Karpas-422 (cell line): ENCODE results near the gene CST7. TPM values are rescaled to one million over a fixed set of nuclear protein-coding genes. Genes with fewer than 3 reads are reported as not detected.
A peak's percentile ranks its signal among the peaks of the same experiment; 100 is the strongest.

Experiments
- DNase-seq: peaks from one replicate; pipeline ENCODE4 v3.0.0-alpha.2; 2015
- H2AFZ ChIP-seq: fragments of 200-600 bp; sonication (generic); 2 replicates; pipeline ENCODE4 v1.6.1; 2014; ENCODE audit warnings: antibody characterized with exemption, low read length, mixed read lengths
- H3K27ac ChIP-seq: fragments of 200-600 bp; sonication (generic); 2 replicates; pipeline ENCODE4 v1.5.1; 2014; ENCODE audit warnings: mild to moderate bottlenecking, low read length, moderate library complexity
- H3K27me3 ChIP-seq: fragments of 200-600 bp; sonication (generic); 2 replicates; pipeline ENCODE4 v1.6.1; 2014; ENCODE audit warnings: low read length, mixed read lengths
- H3K36me3 ChIP-seq: fragments of 200-600 bp; sonication (generic); 2 replicates; pipeline ENCODE4 v1.6.1; 2014; ENCODE audit warnings: low read length, mixed read lengths; ENCODE audit not compliant: insufficient read depth
- H3K4me1 ChIP-seq: fragments of 200-600 bp; sonication (generic); 2 replicates; pipeline ENCODE4 v1.6.1; 2014; ENCODE audit warnings: mild to moderate bottlenecking, low read length, mixed read lengths
- H3K4me2 ChIP-seq: fragments of 200-600 bp; sonication (generic); 2 replicates; pipeline ENCODE4 v1.6.1; 2014; ENCODE audit warnings: low read length, low read depth, mild to moderate bottlenecking; ENCODE audit not compliant: poor library complexity, severe bottlenecking
- H3K4me3 ChIP-seq: fragments of 200-600 bp; sonication (generic); 2 replicates; pipeline ENCODE4 v1.5.1; 2014; ENCODE audit warnings: mild to moderate bottlenecking, antibody characterized with exemption, low read length, mixed read lengths
- H3K79me2 ChIP-seq: fragments of 200-600 bp; sonication (generic); 2 replicates; pipeline ENCODE4 v1.6.1; 2014; ENCODE audit warnings: mild to moderate bottlenecking, low read length, mixed read lengths
- H3K9ac ChIP-seq: fragments of 200-600 bp; sonication (generic); 2 replicates; pipeline ENCODE4 v1.6.0; 2014; ENCODE audit warnings: low read length
- H3K9me2 ChIP-seq: fragments of 200-600 bp; sonication (generic), shearing (Covaris generic); replicated peaks from 2 replicates; pipeline ENCODE4 v1.6.0; 2014; ENCODE audit warnings: mild to moderate bottlenecking, low read length, moderate library complexity; ENCODE audit not compliant: insufficient read depth
- H3K9me3 ChIP-seq: fragments of 300-700, 200-600 bp; sonication (generic); 2 replicates; pipeline ENCODE4 v1.6.1; 2014; ENCODE audit warnings: low read length, mixed read lengths
- H4K20me1 ChIP-seq: fragments of 200-600 bp; sonication (generic); 2 replicates; pipeline ENCODE4 v1.6.1; 2014; ENCODE audit warnings: mild to moderate bottlenecking, antibody characterized with exemption, low read length, low read depth; ENCODE audit not compliant: insufficient read depth
- total RNA-seq: library from RNA; depleted of rRNA; stranded (reverse); fragments of >200 nt; shearing (Covaris generic); gene quantifications from 2 replicates; pipeline ENCODE4 v1.2.3, GENCODE V29; 2014; ENCODE audit warnings: low replicate concordance

The CST7 gene
- total RNA-seq, 1 experiment from 2014 or later = not detected

DNA sequence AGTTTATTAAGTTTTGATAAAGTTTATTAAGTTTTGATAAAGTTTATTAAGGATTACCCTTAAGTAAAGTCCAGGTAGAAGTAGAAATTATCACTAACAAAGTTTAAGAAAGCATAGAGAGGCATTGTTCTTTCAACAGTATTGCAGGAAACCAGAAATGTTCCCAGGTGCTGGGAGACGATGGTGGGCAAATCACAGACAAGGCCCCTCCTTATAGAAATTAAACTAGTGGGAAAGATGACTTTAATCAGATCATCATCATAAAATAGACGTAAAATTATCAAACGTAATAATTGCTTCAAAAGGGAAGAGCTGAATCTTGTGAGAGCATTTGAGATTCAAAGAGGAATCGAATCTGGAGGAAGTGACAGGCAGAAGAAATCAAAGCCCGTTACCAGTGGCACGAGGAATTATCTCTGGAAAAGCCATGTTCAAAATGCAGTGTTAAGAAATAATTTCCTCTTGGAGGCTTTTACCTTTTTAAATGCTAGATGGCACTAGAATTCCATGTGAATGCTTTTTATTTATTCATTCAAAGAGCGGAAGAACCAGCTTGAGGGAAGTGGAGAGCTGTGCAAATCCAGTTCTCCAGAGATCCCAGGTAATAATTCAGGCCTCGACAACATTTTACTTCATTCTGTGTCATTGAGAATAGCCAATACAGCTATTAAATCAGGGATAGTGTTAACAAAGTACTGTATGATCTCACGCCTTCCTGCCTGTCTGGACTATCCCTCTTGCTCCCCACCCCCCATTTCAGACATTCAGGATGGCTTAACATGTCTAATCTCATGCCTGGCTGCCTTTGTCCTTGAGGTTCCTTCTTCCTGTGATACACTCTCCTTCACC is 44.5 kb downstream of the CST7 start:
- peak overlapping the region; percentile 83 for H3K9ac ChIP-seq
- no peaks in the 10 kb centered on the region for H3K9me3 ChIP-seq
- peak overlapping the region; percentile 64 for H2AFZ ChIP-seq
- peak overlapping the region; percentile 92 for H3K4me2 ChIP-seq
- H3K27me3 ChIP-seq = no peaks in the 10 kb centered on the region
- no peaks in the 10 kb centered on the region for H3K9me2 ChIP-seq
- peak overlapping the region; percentile 95 for H3K4me3 ChIP-seq
- peaks cover 39% of the 10 kb centered on the region for H3K79me2 ChIP-seq
- no peaks in the 10 kb centered on the region for H3K36me3 ChIP-seq
- H4K20me1 ChIP-seq = peaks cover 6% of the 10 kb centered on the region
- H3K27ac ChIP-seq = peak overlapping the region; percentile 75
- peak; percentile 64 for DNase-seq
- peaks cover 52% of the 10 kb centered on the region for H3K4me1 ChIP-seq

GRCh38 chr20:24994186-24994465 is 45.1 kb downstream of the CST7 start:
- Histone ChIP-seq H3K4me1 (peaks cover 56% of the 10 kb centered on the region), H4K20me1 (peaks cover 6% of the 10 kb centered on the region), H3K79me2 (peaks cover 34% of the 10 kb centered on the region), H3K27ac (no peak overlapping the region; the same call in 1 of the 2 replicates), H3K4me2 (peak overlapping the region; percentile 92), H3K9ac (peak overlapping the region; percentile 83), H3K27me3 (no peaks in the 10 kb centered on the region), H3K9me2 (no peaks in the 10 kb centered on the region), H3K4me3 (no peak overlapping the region), H3K9me3 (no peaks in the 10 kb centered on the region), H3K36me3 (no peaks in the 10 kb centered on the region), H2AFZ (peak overlapping the region; percentile 80; the same call in 1 of the 2 replicates)
- no peak for DNase-seq

DNA sequence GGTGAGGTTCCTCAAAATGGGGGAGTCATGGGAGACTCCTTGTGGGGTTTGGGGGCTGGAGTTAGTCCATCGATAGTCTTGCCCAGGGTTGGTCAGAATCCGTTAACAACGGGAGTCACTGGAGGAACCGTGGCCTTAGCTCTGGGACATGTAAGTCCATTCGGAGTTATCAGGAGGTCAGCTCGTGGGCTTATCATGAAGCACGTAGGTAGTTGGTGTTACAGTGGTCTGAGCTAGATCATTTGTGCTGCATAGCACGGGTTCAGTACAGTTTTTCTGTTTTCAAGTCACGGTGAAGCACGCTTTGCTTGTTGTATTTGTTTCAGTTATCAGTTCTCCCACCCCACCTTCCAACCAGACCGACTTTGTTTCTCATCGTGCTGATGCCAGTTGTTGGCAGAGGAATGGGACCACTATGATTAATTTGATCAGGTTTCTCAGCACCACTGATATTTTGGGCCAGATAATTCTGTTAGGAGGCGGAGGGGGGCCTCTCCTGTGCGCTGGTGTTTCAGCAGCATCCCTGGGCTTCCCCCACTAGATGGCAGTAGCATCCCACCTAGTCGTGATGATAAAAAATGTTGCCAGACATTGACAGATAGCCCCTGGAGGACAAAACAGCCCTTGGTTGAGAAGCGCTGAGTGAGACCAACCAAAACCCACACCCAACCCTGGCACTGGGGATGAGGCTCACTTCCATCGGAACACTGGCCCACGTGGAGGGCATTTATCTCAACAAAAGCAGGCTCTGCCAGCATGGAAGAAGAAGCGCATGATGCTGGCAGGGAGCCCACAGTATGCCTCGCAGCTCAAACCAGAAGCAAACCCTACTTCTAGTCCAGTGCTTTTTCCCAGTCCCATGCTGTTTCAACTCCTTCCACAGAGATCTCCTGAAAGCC is 45.6 kb downstream of the CST7 start:
- DNase-seq = peak; percentile 93
- Histone ChIP-seq H3K4me1 (peaks cover 52% of the 10 kb centered on the region), H4K20me1 (peaks cover 6% of the 10 kb centered on the region), H3K4me2 (no peak overlapping the region), H3K9ac (no peak overlapping the region), H3K9me2 (no peaks in the 10 kb centered on the region), H3K4me3 (no peak overlapping the region), H3K27ac (no peak overlapping the region; the same call in 1 of the 2 replicates), H2AFZ (peak overlapping the region; percentile 80), H3K27me3 (no peaks in the 10 kb centered on the region), H3K9me3 (no peaks in the 10 kb centered on the region), H3K79me2 (peaks cover 28% of the 10 kb centered on the region), H3K36me3 (no peaks in the 10 kb centered on the region)

DNA sequence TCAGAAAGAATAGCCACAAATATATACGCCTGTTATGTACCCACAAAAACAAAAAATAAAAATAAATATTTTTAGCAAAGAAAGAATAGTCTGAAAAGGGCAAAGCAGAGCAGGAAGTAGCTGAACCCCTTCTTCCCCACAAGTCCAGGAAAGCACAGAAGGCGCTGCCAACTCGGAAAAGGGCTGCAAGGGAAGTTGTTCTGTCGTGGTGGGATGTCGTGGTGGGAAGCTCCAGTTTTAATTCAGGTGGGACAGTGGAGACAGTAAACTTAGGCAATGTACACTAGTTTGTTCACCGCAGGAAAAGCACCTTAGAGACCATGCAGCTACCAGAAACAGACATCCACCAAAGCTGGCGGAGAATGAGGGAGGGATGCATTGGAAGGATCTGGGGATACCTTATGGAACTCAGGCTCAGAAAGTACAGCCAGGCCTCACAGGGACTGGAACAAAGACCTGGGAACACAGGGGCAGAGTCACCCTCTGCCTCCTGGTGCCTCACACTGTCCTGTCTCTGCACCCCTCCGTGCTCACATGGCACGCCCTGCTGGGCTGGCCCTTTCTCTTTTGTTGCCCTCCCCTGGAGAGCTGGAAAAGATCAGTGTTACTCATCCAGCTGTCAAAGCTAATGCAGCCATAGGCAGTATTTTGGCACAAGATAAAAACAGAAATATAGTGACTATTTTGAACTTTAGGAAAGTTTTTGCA is 46.8 kb downstream of the CST7 start:
- H3K4me2 ChIP-seq = no peak overlapping the region
- no peak for DNase-seq
- H3K27me3 ChIP-seq = no peaks in the 10 kb centered on the region
- no peak overlapping the region for H3K27ac ChIP-seq
- H4K20me1 ChIP-seq = peaks cover 6% of the 10 kb centered on the region
- H3K79me2 ChIP-seq = peaks cover 16% of the 10 kb centered on the region
- no peak overlapping the region for H3K9ac ChIP-seq
- no peak overlapping the region for H2AFZ ChIP-seq
- no peak overlapping the region for H3K4me3 ChIP-seq
- H3K4me1 ChIP-seq = peaks cover 40% of the 10 kb centered on the region
- no peaks in the 10 kb centered on the region for H3K9me3 ChIP-seq
- no peaks in the 10 kb centered on the region for H3K36me3 ChIP-seq
- H3K9me2 ChIP-seq = no peaks in the 10 kb centered on the region

- no peaks in the 10 kb centered on the region for H4K20me1 ChIP-seq
- H3K9me2 ChIP-seq = no peaks in the 10 kb centered on the region
- peaks cover 8% of the 10 kb centered on the region for H3K79me2 ChIP-seq
- no peaks in the 10 kb centered on the region for H3K36me3 ChIP-seq
- H3K27ac ChIP-seq = no peak overlapping the region
- no peak overlapping the region for H3K4me3 ChIP-seq
- H2AFZ ChIP-seq = no peak overlapping the region
- no peaks in the 10 kb centered on the region for H3K27me3 ChIP-seq
- H3K9ac ChIP-seq = no peak overlapping the region
- no peak overlapping the region for H3K4me2 ChIP-seq
- DNase-seq = no peak
- peaks cover 32% of the 10 kb centered on the region for H3K4me1 ChIP-seq
- no peaks in the 10 kb centered on the region for H3K9me3 ChIP-seq
These were observed 47.6 kb downstream of the CST7 start for GRCh38 chr20:24996449-24997377.

DNA sequence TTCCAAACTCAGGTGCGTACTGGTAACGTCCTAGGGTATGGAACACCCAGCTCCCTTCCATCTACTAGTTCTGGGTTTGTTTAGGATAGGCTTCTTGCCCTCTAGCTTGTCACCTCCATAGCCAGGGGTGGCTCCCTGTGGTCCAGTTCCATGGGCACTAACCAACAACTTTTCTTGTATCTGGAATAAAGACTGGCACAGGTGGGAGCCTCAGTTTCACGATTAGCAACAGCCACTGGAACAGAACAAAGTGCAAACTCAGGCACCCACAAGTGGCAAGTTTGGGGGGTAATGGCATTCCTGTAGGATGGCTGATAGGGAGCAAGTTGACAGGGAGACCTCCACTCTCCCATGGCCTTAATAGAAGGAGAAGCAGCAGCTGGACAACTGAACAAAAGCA is 49.1 kb downstream of the CST7 start:
- Histone ChIP-seq H4K20me1 (no peaks in the 10 kb centered on the region), H3K79me2 (no peaks in the 10 kb centered on the region), H3K9ac (no peak overlapping the region), H3K4me1 (peaks cover 29% of the 10 kb centered on the region), H3K27ac (no peak overlapping the region), H3K4me3 (no peak overlapping the region), H3K9me3 (no peaks in the 10 kb centered on the region), H3K27me3 (no peaks in the 10 kb centered on the region), H3K9me2 (no peaks in the 10 kb centered on the region), H2AFZ (no peak overlapping the region), H3K4me2 (no peak overlapping the region), H3K36me3 (no peaks in the 10 kb centered on the region)
- DNase-seq = no peak

DNA sequence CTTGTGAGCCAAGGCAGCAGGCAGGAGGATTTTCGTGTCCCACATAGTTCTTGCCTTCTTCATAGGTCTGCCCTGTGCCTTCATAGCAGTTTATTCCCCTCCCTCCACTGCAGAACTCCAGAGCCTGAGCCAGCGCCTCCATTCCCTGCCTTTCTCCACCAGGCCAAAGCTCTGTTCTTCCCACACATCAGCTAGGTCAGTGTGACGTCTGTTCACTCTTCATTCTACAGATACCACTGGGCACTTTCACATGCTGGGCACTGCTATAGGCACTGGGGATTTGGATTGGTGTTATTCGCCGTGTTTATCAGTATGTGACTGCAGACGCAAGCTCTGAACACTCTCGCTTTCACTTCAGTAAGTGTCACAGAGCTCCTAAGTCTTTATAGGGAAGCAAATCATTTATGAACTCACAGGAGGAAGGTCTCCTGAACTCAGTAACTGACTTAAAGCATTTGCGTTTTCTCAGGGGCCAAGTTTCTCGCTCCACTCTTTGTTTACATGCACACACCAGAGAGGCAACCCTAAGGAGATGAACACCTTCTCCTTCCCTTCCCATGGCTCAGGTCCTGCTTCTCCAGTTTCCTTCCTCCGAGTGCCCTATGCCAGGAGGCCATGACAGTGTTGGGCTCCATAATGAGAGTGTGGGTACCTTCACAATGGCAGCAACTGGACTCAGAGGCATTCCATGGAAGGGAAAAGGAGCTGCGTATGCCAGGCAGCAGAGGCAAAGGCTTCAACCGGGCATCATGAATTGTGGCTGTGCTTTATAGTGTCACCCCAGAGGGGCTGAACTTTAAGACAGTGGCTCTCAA is 49.8 kb downstream of the CST7 start:
- Histone ChIP-seq H3K9ac (no peak overlapping the region), H3K4me2 (peak overlapping the region; percentile 56), H3K9me3 (no peaks in the 10 kb centered on the region), H3K27ac (no peak overlapping the region), H3K4me1 (peaks cover 22% of the 10 kb centered on the region), H3K27me3 (no peaks in the 10 kb centered on the region), H2AFZ (no peak overlapping the region), H3K36me3 (no peaks in the 10 kb centered on the region), H3K9me2 (no peaks in the 10 kb centered on the region), H4K20me1 (no peaks in the 10 kb centered on the region), H3K4me3 (peak overlapping the region; percentile 31; the same call in 1 of the 2 replicates), H3K79me2 (no peaks in the 10 kb centered on the region)
- peak; percentile 50 for DNase-seq
